GM21717 (cell line): ENCODE data around the gene HPCAL1.
A peak's percentile ranks its signal among the peaks of the same experiment; 100 is the strongest.
"Not testable (repeated sequence)": the region's sequence is repeated elsewhere in the genome, so short reads cannot be mapped to it uniquely, and the experiment has no call there.

Source experiments
- ATAC-seq: cut with Tn5 transposase; IDR thresholded peaks from one replicate; pipeline ENCODE4 v1.9.1; 2021; ENCODE audit warnings: mild to moderate bottlenecking, moderate library complexity; ENCODE audit not compliant: unreplicated experiment

The HPCAL1 gene

GRCh38 chr2:10302479-10303180, at the start of gene HPCAL1:
Gene HPCAL1 (plus strand): TSS chr2:10302904. CDS start chr2:10419758, 116,854 bp downstream.
- ATAC-seq: peak; percentile 73

GRCh38 chr2:10253596-10254372, 48.9 kb upstream of the HPCAL1 start:
- no peak for ATAC-seq

GRCh38 chr2:10254373-10255188, 48.1 kb upstream of the HPCAL1 start:
- no peak for ATAC-seq

- ATAC-seq: no peak
Measured at GRCh38 chr2:10255189-10256030, 47.3 kb upstream of the HPCAL1 start.

GRCh38 chr2:10256031-10256514, 46.6 kb upstream of the HPCAL1 start:
- no peak for ATAC-seq

- ATAC-seq: no peak
Measured at GRCh38 chr2:10256515-10257031, 46.1 kb upstream of the HPCAL1 start.

GRCh38 chr2:10257036-10257435, 45.7 kb upstream of the HPCAL1 start:
- no peak for ATAC-seq

GRCh38 chr2:10257500-10258147, 45.1 kb upstream of the HPCAL1 start:
- ATAC-seq: no peak

GRCh38 chr2:10258326-10258725, 44.4 kb upstream of the HPCAL1 start:
- no peak for ATAC-seq

GRCh38 chr2:10258726-10259125, 44.0 kb upstream of the HPCAL1 start:
- ATAC-seq: no peak

GRCh38 chr2:10260130-10260529, 42.6 kb upstream of the HPCAL1 start:
- ATAC-seq: no peak

- not testable (repeated sequence) for ATAC-seq
Measured at GRCh38 chr2:10263526-10263925, 39.2 kb upstream of the HPCAL1 start.

GRCh38 chr2:10264506-10265328, 38.0 kb upstream of the HPCAL1 start:
- ATAC-seq: no peak

GRCh38 chr2:10265329-10266132, 37.2 kb upstream of the HPCAL1 start:
- ATAC-seq: no peak

GRCh38 chr2:10266133-10266620, 36.5 kb upstream of the HPCAL1 start:
- no peak for ATAC-seq

- ATAC-seq: no peak
Measured at GRCh38 chr2:10267036-10267435, 35.7 kb upstream of the HPCAL1 start.

- ATAC-seq: no peak
Measured at GRCh38 chr2:10267551-10268465, 34.9 kb upstream of the HPCAL1 start.
